Calu3 (cell line): ENCODE data around the gene PHGDH. TPM values are rescaled to one million over a fixed set of nuclear protein-coding genes. Genes with fewer than 3 reads are reported as not detected.

ENCODE experiments used
- BruUV-seq: library from RNA; stranded (reverse); fragments of 400-500 nt; replicated peaks from 2 replicates; lab custom pipeline; 2021; lab: Mats Ljungman, UMichigan
- CTCF ChIA-PET: fragments of 300-600 bp; sonication (Branson Sonifier 250); formaldehyde crosslinking; loops from one replicate; lab custom pipeline; 2022; ENCODE audit warnings: antibody characterized with exemption; lab: Charles Lee
- DNase-seq: peaks from one replicate; pipeline ENCODE4 v3.0.0; 2022
- H3K27ac Mint-ChIP-seq: one replicate; pipeline ENCODE4 v1.8.0; 2022; ENCODE audit warnings: mixed read lengths; ENCODE audit not compliant: unreplicated experiment
- H3K27me3 Mint-ChIP-seq: one replicate; pipeline ENCODE4 v1.8.0; 2022; ENCODE audit warnings: mixed read lengths; ENCODE audit not compliant: unreplicated experiment
- H3K36me3 Mint-ChIP-seq: one replicate; pipeline ENCODE4 v1.8.0; 2022; ENCODE audit warnings: mild to moderate bottlenecking, moderate library complexity, mixed read lengths; ENCODE audit not compliant: insufficient read depth, unreplicated experiment
- H3K4me1 Mint-ChIP-seq: one replicate; pipeline ENCODE4 v1.8.0; 2022; ENCODE audit warnings: mild to moderate bottlenecking, low read depth, mixed read lengths; ENCODE audit not compliant: unreplicated experiment
- H3K4me3 Mint-ChIP-seq: one replicate; pipeline ENCODE4 v1.8.0; 2022; ENCODE audit warnings: mild to moderate bottlenecking, low read depth, moderate library complexity, mixed read lengths; ENCODE audit not compliant: unreplicated experiment
- H3K9me3 Mint-ChIP-seq: one replicate; pipeline ENCODE4 v1.8.0; 2022; ENCODE audit warnings: low read depth, mixed read lengths; ENCODE audit not compliant: unreplicated experiment
- intact Hi-C: fragments of 100-400 bp; cut with micrococcal nuclease; formaldehyde crosslinking; loops from one replicate; pipeline ENCODE4 v1.10.0; 2022; ENCODE audit not compliant: unreplicated experiment
- total RNA-seq: library from RNA; stranded (reverse); gene quantifications from 2 replicates; pipeline ENCODE4 v1.2.3, GENCODE V29; 2022
- TF ChIP-seq, protein P1 (sequence below): fragments of 200-600 bp; IDR thresholded peaks from one replicate; pipeline ENCODE4 v1.8.0; 2022; ENCODE audit warnings: antibody characterized with exemption; ENCODE audit not compliant: unreplicated experiment

PHGDH gene
- total RNA-seq, 1 experiment from 2014 or later = 199 TPM

DNA sequence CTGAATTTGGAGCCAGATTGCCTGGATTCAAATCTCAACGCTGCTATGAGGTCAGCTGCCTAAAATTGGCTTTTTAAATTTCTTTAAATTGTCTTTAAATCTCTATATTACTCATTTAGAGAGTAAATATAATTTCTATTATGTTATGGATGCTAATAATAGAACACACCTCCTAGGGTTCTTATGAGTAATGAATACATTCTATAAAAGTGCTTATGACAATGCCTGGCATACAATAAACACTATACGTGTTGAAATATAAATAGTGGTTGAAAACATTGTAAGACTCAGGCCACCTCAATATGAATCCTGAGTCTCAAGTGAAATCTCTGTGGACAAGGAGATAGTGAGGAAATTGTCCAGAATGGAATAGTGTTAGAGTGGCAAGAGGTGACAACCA is 31.0 kb upstream of the PHGDH start:
- H3K36me3 Mint-ChIP-seq = peaks cover 1% of the 10 kb centered on the region
- H3K9me3 Mint-ChIP-seq = no peaks in the 10 kb centered on the region
- H3K4me1 Mint-ChIP-seq = peaks cover 10% of the 10 kb centered on the region
- no peaks in the 10 kb centered on the region for H3K27me3 Mint-ChIP-seq
- CTCF ChIA-PET = no interaction called here
- no peak overlapping the region for H3K4me3 Mint-ChIP-seq
- BruUV-seq = no TSS peak
- DNase-seq = no peak
- intact Hi-C loops = no loop called here
- TF ChIP-seq, protein P1, sequence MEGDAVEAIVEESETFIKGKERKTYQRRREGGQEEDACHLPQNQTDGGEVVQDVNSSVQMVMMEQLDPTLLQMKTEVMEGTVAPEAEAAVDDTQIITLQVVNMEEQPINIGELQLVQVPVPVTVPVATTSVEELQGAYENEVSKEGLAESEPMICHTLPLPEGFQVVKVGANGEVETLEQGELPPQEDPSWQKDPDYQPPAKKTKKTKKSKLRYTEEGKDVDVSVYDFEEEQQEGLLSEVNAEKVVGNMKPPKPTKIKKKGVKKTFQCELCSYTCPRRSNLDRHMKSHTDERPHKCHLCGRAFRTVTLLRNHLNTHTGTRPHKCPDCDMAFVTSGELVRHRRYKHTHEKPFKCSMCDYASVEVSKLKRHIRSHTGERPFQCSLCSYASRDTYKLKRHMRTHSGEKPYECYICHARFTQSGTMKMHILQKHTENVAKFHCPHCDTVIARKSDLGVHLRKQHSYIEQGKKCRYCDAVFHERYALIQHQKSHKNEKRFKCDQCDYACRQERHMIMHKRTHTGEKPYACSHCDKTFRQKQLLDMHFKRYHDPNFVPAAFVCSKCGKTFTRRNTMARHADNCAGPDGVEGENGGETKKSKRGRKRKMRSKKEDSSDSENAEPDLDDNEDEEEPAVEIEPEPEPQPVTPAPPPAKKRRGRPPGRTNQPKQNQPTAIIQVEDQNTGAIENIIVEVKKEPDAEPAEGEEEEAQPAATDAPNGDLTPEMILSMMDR = no peak
- H3K27ac Mint-ChIP-seq = no peak overlapping the region

DNA sequence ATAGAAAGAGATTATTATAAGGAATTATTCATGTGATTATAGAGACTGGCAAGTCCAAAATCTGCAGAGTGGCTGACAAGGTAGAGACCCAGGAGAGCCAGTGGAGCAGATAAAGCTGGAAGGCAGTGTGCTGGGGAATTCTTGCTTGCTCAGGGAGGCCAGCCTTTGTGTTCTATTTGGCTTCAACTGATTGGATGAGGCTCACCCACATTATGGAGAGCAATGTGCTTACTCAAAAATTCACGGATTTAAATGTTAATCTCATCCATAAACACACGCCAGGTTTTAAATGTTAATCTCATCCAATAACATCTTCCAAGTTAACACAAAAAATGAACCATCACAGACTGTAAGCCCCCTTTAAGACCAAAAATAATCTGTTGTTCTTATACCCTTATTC is 30.2 kb upstream of the PHGDH start:
- no peak for DNase-seq
- H3K27me3 Mint-ChIP-seq = no peaks in the 10 kb centered on the region
- H3K4me3 Mint-ChIP-seq = no peak overlapping the region
- no peaks in the 10 kb centered on the region for H3K9me3 Mint-ChIP-seq
- no peak overlapping the region for H3K27ac Mint-ChIP-seq
- no peaks in the 10 kb centered on the region for H3K36me3 Mint-ChIP-seq
- H3K4me1 Mint-ChIP-seq = peaks cover 2% of the 10 kb centered on the region
- CTCF ChIA-PET = no interaction called here
- no TSS peak for BruUV-seq
- TF ChIP-seq, protein P1 = no peak
- intact Hi-C loops = no loop called here

DNA sequence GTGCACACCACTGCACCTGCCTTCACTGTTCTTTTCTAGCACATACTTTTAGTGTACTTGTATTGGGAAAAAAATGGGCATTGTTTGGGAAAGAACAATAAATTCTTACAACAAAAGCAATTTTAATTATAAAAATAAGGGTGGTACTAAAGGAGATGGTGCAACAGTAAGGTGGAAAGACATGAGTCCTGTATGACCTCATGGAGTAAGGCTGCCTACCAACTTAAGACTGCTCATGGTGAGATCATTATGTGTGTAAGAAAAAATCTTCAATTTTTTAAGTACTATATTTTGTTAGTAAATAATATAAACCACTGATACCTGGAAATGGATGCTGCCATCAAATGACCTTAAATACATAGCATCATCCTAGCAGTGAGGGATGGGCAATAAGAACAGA is 29.6 kb upstream of the PHGDH start:
- BruUV-seq = no TSS peak
- TF ChIP-seq, protein P1 = no peak
- intact Hi-C loops = no loop called here
- CTCF ChIA-PET = interaction anchor here (0.6 kb wide), 1 partner anchor 69 kb away, joined by 4 read pairs; no protein-coding TSS in a partner anchor
- no peak for DNase-seq
- Mint-ChIP-seq H3K27ac (no peak overlapping the region), H3K27me3 (no peaks in the 10 kb centered on the region), H3K9me3 (no peaks in the 10 kb centered on the region), H3K4me3 (no peak overlapping the region), H3K4me1 (peaks cover 6% of the 10 kb centered on the region), H3K36me3 (no peaks in the 10 kb centered on the region)

DNA sequence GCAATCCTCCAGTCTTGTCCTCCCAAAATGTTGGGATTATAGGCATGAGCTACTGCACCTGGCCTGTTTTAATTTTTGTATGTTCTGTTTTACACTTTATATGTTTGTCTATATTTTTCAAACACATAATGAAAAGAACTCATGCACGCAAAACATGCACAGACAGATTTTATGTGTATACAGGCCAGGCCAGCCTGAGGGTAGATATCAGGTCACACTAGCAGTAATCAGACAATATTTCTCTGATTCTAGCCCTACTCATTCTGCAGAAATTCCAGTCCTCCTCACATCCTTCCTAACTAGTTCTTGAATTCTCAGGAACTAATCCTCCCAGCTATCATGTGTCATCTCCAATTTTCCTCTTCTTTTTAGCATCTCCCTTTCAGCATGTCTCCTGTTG is 27.8 kb upstream of the PHGDH start:
- TF ChIP-seq, protein P1 = no peak
- H3K4me1 Mint-ChIP-seq = peaks cover 24% of the 10 kb centered on the region
- no peak overlapping the region for H3K4me3 Mint-ChIP-seq
- H3K27ac Mint-ChIP-seq = no peak overlapping the region
- H3K36me3 Mint-ChIP-seq = no peaks in the 10 kb centered on the region
- BruUV-seq = no TSS peak
- no peaks in the 10 kb centered on the region for H3K27me3 Mint-ChIP-seq
- H3K9me3 Mint-ChIP-seq = no peaks in the 10 kb centered on the region
- no peak for DNase-seq
- CTCF ChIA-PET = interaction anchor here (0.6 to 0.7 kb wide), 2 partner anchors 58 to 63 kb away, joined by 4 read pairs; no protein-coding TSS in a partner anchor
- intact Hi-C loops = no loop called here
